Measurements from ENCODE around the gene TCF7L2.

DNA sequence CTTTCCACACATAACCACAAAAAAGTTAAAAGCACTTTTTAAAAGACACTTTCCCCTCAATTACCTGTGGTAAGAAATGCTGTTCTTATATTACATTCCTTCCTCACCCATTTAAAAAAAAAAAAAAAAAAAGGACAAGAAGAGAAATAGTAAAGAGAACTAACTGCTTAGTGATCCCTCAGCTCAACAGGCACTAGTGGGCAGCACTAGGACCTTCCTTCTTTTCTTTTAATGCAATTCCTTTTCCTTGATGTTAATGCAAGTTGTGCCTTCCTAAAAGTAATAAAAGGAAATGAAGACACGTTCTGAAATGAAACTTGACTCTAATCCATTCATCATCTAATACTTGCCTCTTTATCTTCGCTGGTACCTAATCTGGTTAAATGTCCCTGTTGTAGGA is 189.7 kb downstream of the TCF7L2 start:
- TF ChIP-seq, protein P1, sequence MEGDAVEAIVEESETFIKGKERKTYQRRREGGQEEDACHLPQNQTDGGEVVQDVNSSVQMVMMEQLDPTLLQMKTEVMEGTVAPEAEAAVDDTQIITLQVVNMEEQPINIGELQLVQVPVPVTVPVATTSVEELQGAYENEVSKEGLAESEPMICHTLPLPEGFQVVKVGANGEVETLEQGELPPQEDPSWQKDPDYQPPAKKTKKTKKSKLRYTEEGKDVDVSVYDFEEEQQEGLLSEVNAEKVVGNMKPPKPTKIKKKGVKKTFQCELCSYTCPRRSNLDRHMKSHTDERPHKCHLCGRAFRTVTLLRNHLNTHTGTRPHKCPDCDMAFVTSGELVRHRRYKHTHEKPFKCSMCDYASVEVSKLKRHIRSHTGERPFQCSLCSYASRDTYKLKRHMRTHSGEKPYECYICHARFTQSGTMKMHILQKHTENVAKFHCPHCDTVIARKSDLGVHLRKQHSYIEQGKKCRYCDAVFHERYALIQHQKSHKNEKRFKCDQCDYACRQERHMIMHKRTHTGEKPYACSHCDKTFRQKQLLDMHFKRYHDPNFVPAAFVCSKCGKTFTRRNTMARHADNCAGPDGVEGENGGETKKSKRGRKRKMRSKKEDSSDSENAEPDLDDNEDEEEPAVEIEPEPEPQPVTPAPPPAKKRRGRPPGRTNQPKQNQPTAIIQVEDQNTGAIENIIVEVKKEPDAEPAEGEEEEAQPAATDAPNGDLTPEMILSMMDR (IDR thresholded peaks at IDR 0.05; ENCODE audit: low read depth, low read length, poor library complexity, severe bottlenecking), result no peak
- no peak for TF ChIP-seq EZH2phosphoT487 (IDR thresholded peaks at IDR 0.05; ENCODE audit: borderline replicate concordance, low read length)

Data from DOHH2 (cell line).